Skin of body (tissue), 2 donors: ENCODE results near the gene CALML6. TPM values are rescaled to one million over a fixed set of nuclear protein-coding genes. Genes with fewer than 3 reads are reported as not detected.

Experiments
- DNase-seq: peaks from one replicate; lab custom pipeline; 2025; lab: John Stamatoyannopoulos, UW
- total RNA-seq: library from RNA; depleted of rRNA; stranded (reverse); fragments of >200 nt; gene quantifications from one replicate; pipeline ENCODE4 v1.2.3, GENCODE V29; 2014

Gene CALML6
- total RNA-seq, 1 donor from 2014 or later = 19.0 TPM

DNA sequence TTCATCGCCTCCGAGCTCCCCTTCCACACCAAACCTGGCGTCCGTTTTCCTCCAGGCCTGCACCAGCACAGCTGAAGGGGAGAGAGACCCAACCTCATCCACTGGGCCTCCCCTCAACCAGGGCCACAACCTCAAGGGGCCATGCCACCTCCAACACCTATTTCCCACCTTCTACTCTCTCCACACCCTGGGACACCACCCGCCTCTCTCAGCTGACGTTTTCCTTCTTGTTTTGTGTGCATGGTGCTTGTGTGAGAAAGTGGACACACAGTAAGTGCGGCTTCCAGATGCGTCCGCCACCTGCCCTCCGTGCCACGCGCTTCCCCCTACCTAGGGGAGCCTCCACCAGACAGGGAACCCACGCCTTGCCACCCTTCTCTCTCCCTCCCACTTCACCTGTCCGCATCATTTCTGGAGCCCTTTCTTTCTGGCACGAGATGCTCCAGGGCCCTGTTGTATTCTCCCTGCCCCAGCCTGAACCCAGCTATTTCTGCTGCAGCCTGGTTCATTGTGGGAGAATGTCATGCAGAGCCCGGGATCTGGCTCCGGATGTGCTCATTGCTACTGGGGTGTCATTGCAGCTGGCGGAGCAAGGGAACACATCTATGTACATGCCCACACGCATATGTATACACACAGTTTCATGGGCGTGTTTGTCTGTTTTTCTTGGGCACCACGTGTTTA is 22.8 kb upstream of the CALML6 start:
- DNase-seq = no peak

DNA sequence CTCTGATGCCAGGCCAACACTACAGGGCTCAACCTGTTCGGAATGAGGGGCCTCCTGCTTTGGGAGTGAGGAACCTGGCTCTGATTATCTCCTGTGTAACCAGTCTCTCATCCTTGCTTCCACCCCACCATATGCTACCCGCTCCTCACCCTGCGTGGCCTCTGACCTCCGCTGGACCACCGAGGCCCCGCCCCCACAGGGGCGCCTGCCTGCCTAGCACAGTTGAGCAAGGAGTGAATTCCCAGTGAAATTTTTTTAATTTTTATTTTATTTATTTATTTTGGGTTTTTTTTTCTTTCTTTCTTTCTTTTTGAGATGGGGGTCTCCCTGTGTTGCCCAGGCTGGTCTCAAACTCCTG is 22.3 kb upstream of the CALML6 start:
- no peak for DNase-seq

DNA sequence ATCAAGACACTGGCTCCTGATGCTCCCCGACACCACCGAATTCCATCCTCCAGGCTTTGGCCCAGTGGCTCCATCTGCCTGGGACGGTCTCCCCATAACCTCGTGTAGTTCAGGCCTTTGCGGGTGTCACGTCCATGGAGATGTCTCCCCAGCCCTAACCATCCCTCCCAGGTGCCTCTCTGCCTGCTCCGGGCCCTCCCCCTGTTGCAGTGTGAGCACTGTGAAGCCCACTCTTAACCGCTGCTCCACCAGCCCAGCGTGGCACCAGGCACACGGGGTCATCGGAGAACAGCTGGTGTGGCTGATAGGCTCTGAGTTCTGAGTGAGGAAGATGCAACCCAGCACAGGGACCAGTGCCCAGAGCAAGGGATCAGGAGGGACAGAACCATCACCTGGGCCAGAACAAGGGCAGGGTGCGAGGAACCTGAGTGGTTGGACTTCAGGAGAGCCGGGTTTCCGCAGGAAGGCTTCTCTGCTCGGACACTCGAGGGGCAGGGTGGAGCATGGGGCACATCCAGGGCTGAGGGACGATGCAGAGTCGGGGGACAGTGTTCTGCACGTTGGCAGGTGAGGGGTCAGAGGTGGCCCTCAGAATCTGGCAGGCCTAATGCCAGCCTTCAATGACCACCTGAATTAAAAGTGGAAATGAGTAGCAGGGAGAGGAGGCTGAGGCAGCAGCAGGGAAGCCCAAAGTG is 21.6 kb upstream of the CALML6 start:
- no peak for DNase-seq

DNA sequence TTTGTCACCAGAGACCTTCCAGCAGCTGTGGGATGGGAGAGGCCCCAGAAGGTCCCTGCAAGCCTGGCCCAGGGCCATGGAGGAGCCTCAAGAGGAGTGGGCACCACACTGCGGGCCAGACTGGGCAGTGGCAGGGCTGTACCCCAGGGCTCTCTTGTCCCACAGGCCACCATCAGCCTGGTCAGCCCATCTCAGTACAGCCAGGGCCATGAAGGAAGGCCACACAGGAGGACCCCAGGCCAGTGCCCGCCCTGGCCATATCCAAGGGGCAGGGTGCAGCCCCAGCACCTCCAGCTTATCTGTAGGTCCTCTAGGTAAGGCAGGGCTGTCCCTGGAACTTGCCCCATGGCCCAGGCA is 21.1 kb upstream of the CALML6 start:
- DNase-seq = no peak

DNA sequence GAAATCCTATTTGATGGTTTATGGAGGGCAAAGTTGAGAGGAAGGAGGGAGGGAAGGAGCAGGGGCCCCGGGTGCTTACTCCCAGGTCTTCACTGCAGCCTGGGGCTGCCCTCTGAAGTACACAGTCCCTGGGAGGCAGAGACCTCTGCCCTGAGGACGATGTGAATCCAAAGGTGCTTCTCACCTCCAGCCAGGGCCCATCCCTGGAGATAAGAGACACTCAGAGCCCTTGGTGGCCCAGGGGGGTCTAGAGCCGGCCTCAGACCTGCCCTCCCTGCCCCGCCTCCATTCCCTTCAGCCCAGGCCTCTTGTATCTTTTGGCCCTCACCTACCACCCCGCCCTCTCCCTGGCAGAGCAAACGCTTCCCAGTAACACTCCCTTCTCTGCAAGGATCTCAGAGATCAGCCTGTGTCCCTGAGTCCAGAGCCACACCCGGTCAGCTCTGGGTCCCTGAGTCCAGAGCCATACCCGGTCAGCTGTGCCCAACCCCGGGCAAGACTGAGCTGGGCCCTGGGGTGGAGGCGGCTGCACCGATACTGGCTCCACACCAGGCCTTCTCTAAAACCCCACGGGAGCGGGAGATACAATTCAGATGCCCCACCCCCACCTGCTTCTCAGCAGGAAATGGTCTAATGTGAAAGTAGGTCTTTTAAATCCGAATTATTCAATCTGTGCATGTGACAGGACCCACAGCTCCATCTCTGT is 20.6 kb upstream of the CALML6 start:
- DNase-seq = no peak

DNA sequence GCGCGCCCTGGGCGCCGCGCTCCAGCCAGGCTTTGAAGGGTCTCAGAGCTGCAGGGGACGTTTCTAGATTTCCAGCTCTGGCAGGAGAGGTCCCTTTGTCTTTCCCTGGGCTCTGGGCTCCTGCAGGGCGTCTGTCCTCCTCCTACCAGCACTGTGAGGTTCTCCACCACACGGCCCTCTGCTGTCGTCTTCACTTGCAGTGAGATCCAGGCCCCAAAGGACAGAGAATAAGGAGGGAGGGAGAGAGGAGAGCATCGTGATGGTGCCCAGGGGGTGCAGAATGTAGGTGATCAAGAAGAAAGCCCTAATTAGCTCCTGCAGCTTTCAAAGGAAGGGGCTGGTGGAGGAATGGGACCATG is 20.0 kb upstream of the CALML6 start:
- no peak for DNase-seq

DNA sequence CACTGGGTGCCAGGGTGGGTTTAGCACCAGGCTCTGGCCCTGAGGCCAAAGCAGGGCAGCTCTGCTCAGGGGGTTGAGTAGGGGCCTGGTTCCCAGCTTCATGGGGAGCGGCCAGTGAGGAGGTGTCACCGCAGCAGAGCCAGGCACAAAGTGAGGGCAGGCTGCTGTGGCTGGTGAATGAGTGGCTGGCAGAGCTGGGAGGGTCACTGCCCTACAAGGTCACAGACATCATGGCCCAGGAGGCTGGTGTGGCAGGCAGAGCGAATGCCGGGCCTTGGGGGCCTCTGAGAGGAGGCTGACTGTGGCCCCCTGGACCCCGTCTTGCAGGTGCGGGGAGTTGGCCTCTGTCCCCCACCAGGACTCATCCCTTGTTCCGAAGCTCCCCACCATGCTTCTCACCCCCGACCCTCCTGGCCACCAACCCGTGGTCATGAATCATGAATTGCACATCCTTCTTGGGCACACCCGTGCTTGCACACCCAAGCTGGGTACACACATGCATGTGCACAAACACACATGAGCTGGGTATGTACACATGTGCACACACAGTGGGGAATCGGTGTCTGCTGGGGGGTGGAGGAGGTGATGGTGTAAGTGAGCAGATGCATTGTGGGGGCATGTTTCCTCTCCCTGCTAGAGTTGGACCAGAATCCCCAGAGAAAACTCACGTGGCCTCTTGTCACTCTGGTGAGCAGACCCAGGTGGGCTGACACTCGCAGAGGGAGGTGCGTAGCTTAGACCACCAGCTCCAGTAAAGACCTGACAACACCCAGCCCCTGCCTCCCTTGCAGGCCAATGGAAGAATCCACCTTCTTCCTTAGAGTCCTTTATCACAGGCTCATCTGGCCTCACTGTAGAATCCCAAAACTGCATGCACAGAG is 19.4 kb upstream of the CALML6 start:
- DNase-seq = no peak

DNA sequence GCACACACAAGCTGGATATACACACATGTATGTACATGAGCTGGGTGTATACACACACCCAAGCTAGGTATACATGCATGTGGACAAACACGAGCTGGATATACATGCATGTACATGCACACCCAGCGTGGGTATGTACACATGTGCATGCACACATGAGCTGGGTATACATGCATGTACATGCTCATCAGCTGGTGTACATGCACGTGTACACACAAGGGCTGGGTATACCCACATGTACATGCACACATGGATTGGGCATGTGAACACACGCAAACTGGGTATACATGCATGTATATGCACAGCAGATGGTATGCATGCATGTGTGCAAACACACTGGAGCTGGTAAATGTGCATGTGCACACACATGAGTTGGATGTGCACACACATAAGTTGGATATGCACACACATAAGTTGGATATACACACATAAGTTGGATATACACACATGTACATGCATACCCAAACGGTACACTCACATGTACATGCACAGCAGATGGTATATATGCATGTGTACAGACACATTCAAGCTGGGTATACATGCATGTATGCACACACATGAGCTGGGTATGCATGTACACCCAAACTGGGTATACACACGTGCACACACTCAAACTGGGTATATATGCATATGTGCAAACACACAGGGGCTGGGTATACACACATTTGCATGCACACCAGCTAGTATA is 16.7 kb upstream of the CALML6 start:
- DNase-seq = no peak

DNA sequence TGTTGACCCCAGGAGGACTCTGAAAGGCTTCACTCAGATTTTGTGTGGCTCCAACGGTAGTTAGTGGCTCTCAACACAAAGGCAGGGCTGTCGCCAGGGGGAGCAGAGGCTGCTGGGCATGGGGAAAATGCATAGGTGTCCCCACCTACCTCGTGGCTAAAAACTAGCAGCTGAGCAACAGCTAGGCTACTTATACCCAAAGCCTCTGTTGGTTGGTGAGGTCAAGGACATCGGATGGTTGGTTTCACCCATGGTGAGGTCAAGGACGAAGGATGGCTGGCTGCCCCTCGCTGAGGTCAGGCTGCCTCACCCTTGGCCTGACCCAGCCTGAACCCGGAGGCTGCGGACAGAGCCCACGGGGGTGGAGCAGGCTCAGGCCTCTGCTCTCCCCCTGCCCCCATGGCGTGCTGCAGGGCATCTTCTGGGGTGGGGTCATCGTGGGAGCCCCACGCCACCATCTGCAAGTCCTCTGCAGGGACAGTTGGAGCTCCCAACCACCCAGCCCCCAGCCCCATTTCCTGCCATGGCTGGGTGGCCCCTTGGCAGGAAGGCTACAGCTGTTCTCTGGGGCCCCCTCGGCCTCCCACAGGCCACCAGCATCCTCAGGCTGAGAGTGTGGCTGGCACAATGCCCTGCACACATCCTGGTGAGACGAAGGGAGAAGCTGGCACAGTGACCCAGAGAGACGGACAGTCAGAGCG is 15.6 kb upstream of the CALML6 start:
- DNase-seq = no peak

DNA sequence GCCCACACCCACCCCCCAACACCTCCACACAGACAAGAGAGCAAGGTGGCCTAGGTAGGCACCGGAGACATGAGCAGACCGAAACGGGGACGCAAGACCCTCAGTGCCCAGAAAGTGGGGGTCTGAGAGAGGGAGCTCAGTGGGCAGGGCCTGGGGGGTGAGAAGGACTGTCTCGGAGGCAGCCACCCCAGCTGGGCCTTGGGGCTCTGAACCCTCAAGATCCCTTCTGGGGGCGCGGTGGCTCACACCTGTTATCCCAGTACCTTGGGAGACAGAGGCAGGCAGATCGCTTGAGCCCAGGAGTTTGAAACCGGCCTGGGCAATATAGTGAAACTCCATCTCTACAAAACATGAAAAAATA is 15.1 kb upstream of the CALML6 start:
- no peak for DNase-seq

DNA sequence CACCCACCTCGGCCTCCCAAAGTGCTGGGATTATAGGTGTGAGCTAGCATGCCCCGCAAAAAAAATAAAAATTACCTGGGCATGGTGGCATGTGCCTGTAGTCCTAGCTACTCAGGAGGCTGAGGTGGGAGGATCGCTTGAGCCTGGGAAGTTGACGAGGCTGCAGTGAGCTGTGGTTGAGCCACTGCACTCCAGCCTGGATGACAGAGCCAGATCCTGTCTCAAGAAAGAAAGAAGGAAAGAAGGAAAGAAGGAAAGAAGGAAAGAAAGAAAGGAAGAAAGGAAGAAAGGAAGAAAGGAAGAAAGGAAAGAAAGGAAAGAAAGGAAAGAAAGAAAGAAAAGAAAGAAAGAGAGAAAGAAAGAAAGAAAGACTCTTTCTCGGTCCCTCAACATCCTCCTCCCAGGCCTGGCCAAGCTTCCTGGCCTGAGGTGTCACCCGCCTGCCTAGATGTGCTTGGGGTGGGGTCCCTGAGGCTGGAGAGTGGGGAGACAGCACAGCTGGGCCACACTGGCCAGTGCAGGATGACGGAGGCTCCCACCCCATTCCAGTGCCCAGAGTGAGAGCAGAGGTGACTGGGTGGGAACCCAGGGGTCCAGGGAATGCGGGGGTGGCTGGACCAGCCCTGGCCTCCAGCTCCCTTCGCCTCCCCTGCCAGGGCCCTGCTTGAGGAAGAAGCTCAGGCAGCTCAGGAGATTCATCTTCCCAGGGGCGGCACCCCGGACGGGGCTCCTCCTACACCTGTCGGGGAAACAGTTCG is 14.0 kb upstream of the CALML6 start:
- no peak for DNase-seq

DNA sequence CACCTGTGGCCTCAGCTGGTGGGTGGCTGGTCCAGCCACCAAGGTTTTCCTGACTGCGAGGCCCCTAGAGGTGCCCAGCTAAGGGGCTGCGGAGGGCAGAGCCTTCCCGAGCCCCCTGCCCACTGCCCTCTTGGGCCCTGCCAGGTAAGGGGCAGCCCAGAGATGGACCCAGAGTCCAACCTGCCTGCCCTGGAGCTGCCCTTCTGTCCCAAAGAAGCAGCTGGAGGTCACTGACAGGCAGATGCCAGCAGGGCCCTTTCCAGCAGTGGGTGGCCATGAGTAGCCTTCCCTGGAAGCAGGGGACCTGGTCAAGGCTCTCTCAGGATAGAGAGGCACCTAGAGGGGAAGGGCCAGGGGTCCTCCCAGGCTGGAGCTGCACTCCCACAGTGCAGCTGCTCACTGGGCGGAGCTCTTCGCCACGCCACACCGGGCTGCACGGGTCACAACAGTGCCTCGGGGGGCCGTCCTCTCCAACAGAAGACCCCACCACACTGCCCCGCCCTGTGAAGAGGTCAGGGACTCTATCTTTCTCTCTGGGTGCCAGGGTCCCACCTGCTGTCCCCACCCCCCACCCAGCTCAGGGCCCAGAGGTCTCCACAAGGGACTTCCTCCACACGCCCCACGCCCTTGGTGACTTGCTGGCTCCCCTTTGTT is 13.3 kb upstream of the CALML6 start:
- no peak for DNase-seq

DNA sequence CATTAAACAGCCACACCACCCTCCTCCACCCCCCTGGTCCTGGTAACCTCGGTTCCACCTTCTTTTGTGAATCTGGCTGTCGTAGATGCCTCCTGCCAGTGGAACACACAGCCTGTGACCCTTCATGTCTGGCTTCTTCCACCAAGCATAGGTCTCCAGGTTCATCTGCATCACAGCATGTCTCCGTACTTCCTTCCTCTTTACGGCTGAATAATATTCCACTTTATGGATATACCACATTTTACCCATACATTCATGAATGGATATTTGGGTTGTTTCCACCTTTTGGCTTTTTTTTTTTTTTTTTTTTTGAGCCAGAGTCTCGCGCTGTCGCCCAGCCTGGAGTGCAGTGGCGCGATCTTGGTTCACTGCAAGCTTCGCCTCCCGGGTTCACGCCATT is 11.8 kb upstream of the CALML6 start:
- no peak for DNase-seq

DNA sequence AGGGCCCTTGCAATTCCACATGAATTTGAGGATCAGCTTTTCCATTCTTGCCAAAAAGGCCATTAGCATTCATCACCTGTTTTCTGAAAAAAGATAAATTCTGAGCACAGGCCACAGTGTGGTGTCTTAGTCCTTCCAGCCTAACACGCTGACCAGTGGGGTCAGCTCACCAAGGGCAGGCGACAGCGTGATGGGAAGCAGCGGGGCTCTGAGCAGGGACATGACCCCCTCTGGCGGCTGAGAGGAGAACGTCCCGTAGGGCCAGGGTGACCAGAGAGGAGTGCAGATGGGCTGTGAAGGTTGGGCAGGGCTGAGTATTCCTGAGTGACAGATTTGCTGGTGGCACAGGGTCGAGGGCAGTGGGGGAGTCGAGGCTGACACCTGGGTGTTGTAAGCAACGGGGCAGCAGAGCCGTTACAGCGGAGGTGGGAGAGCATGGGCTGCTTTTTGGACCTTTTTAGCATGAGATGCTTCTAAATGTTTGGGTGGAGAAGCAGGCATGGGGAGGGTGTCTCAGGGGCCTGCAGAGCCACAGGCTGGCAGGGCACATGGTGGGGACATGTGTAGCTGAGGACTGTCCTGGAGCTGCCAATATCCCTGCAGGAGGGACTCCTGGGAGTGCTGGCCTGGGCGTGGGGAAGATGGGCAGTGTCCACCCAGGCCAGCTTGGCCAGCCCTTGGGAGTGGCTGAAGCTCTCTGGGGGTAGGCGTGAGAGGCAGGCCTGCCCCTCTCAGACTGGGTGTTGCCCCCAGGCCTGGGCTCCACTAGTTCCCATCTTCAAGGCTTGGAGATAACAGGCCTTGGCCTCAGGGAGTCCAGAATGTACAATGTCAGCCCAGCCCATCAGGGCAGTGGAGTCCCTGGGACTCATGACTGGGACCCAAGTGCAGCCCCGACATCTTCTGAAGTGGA is 8.6 kb upstream of the CALML6 start:
- DNase-seq = peak; percentile 51

DNA sequence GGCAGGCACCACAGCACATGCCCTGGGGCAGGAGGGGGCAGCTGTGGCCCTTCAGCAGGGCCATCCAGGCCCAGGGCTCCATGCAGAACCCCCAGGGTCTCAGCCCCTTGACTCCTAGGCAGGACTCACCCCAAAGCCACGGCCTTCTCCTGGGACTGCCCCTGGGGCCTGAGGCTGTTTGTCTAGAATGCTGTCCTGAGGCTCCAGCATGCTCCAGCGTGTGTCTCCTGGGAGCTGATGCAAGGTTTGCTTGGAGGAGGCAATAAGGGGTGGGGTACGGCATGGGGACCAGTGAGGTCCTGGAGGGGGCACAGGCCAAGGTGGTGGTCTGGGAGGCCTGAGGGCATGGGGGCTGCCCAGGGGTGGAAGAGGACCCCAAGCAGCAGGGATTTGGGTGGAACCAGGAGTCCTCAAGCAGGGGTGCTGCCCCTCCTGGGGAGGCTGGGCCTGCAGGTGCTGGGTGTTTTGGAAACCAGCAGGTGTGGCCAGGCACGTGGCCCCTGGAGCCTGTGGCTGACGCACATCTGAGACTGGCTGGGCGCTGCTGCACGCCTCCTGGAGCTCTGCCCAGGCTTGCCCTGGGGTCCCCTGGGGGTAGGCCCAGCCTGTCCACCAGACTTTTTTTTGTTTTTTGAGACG is 7.8 kb upstream of the CALML6 start:
- DNase-seq = no peak

DNA sequence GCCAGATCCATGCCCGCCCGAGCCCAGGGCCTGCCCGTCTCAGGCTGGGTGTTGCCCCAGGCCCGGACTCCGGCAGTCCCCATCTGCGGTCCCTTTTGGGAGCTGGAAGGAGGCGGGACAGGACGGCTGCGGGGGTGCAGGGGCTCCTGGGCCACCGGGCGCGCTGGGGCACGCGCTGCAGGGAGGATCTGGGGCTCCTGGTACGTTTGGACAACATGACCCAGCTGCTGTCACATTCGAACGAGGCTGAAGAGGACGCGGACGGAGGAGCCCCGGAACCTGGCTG is 6.6 kb upstream of the CALML6 start:
- no peak for DNase-seq

DNA sequence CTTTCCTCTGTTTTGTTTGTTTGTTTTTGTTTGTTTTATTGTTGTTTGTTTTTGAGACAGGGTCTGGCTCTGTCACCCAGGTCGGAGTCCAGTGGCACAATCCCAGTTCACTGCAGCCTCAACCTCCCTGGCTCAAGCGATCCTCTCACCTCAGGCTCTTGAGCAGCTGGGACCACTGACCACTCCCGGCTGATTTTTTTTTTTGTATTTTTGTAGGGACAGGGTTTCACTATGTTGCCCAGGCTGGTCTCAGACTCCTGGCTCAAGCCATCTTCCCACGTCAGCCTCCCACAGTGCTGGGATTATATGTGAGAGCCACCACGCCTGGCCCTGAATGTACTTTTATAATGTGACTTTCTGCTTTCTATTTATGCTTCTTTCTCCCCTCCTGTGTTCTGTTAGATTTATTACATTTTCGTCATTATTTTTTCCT is 5.0 kb upstream of the CALML6 start:
- no peak for DNase-seq

DNA sequence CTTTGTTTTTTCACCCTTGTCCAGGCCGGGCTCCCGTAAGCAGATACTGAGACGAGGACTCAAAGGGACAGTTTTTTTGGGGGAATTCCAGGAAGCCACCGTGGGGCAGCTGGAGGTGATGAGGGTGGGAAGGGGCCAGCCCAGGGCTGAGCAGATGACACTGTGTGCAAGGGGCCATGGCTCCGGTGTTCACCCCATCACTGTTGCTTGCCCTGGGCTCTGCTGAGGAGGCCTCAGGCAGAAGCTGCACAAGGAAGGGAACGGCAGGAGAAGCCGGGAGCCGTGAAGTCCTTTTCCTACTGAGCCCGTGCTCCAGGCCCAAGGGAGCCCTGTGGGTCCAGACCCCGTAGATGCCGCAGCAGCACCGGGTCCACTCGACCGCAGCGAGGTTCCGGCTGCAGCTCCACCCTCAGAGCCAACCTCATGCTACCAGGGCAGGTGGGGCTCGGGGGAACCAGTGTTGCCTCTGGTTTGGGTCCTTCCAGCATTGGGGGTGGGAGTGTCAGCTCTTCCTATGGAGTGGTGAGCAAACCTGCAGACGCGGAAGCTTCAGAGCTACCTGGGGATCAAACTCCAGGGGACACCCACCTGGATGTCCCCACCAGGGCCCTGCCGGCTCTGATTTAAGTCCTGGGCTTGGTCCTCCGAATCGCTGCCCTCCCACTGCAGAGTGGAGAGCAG is 4.3 kb upstream of the CALML6 start:
- no peak for DNase-seq
